Measurements from ENCODE around the gene IL10.
A peak's percentile ranks its signal among the peaks of the same experiment; 100 is the strongest.

The IL10 gene

GRCh38 chr1:206772243-206772937 lies at the start of gene IL10:
TSS of gene IL10 (minus strand) at chr1:206772494. CDS start at chr1:206772435, 59 bp downstream.
- peak; percentile 64 for DNase-seq

- no peak for DNase-seq
Measured at GRCh38 chr1:206821493-206821892, 49.2 kb upstream of the IL10 start.

GRCh38 chr1:206816390-206817287 lies 44.3 kb upstream of the IL10 start:
- DNase-seq: peak; percentile 54

- peak; percentile 79 for DNase-seq
Measured at GRCh38 chr1:206814716-206815341, 42.5 kb upstream of the IL10 start.

- DNase-seq: peak; percentile 76
Measured at GRCh38 chr1:206812471-206812870, 40.2 kb upstream of the IL10 start.

- peak; percentile 33 for DNase-seq
Measured at GRCh38 chr1:206809504-206810084, 37.3 kb upstream of the IL10 start.

GRCh38 chr1:206808615-206809014 lies 36.3 kb upstream of the IL10 start:
- DNase-seq: peak; percentile 42

- DNase-seq: no peak
Measured at GRCh38 chr1:206805357-206805756, 33.1 kb upstream of the IL10 start.

GRCh38 chr1:206804156-206804737 lies 32.0 kb upstream of the IL10 start:
- DNase-seq: no peak

- no peak for DNase-seq
Measured at GRCh38 chr1:206803221-206803730, 31.0 kb upstream of the IL10 start.

- DNase-seq: peak; percentile 58
Measured at GRCh38 chr1:206802401-206802800, 30.1 kb upstream of the IL10 start.

- no peak for DNase-seq
Measured at GRCh38 chr1:206801467-206801866, 29.2 kb upstream of the IL10 start.

GRCh38 chr1:206800891-206801290 lies 28.6 kb upstream of the IL10 start:
- DNase-seq: no peak

GRCh38 chr1:206800411-206800810 lies 28.1 kb upstream of the IL10 start:
- DNase-seq: no peak

- DNase-seq: no peak
Measured at GRCh38 chr1:206799311-206799710, 27.0 kb upstream of the IL10 start.

GRCh38 chr1:206798384-206798996 lies 26.2 kb upstream of the IL10 start:
- DNase-seq: no peak

- DNase-seq: peak; percentile 73
Measured at GRCh38 chr1:206797534-206798383, 25.5 kb upstream of the IL10 start.

GRCh38 chr1:206796981-206797402 lies 24.7 kb upstream of the IL10 start:
- DNase-seq: peak; percentile 47

GRCh38 chr1:206796116-206796515 lies 23.8 kb upstream of the IL10 start:
- no peak for DNase-seq

- no peak for DNase-seq
Measured at GRCh38 chr1:206794294-206794908, 22.1 kb upstream of the IL10 start.

- DNase-seq: no peak
Measured at GRCh38 chr1:206793620-206794019, 21.3 kb upstream of the IL10 start.
